RWPE1 (cell line): ENCODE data around the gene FBXO28.
A peak's percentile ranks its signal among the peaks of the same experiment; 100 is the strongest.

Experiments
- CTCF ChIA-PET: fragments of 350-600 bp; sonication (Branson Sonifier 250); formaldehyde crosslinking; extraction: SDS; loops from one replicate; lab custom pipeline; 2021; lab: Yijun Ruan, JAX
- POLR2A ChIA-PET: fragments of 400-600 bp; formaldehyde crosslinking; extraction: SDS; loops from one replicate; lab custom pipeline; 2020; ENCODE audit warnings: antibody characterized with exemption; ENCODE audit not compliant: low non-redundant PET; lab: Yijun Ruan, JAX
- DNase-seq: peaks from one replicate; pipeline ENCODE4 v3.0.0; 2012; ENCODE audit warnings: low spot score
- H3K27ac ChIP-seq: fragments of 450-650 bp; 2 replicates; pipeline ENCODE4 v1.5.1; 2017
- TF ChIP-seq, protein P1 (sequence below): fragments of 450-650 bp; conservative IDR thresholded peaks from 2 replicates; pipeline ENCODE4 v1.5.1; 2017; ENCODE audit warnings: low read depth, mild to moderate bottlenecking

The FBXO28 gene

DNA sequence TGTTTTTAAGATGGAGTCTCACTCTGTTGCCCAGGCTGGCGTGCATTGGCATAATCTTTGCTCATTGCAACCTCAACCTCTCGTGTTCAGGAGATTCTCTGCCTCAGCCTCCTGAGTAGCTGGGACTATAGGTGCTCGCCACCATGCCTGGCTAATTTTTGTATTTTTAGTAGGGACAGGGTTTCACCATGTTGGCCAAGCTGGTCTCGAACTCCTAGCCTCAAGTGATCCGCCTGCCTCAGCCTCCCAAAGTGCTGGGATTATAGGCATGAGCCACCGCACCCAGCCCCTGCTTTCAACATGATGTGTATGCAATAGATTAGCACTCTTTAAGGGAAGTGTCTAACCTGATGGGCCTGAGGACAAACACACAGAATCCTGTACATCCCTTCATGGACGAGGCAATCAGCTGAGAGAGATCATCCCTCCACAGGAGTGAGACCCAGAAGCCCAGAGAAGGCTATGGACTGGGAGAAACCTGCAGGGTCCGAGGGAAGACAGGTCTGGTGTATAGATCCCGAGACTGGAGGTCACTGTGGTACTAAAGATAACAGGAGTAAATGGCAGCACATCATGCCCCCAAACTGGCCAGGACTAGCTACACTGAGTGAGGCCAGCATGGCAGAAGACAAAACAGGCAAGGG is 63.6 kb downstream of the FBXO28 start:
- DNase-seq: no peak
- no peak overlapping the region for H3K27ac ChIP-seq
- CTCF ChIA-PET: interaction anchor here (0.6 to 0.8 kb wide), 2 partner anchors 8 to 527 kb away, joined by 3 read pairs; no protein-coding TSS in a partner anchor
- TF ChIP-seq, protein P1, sequence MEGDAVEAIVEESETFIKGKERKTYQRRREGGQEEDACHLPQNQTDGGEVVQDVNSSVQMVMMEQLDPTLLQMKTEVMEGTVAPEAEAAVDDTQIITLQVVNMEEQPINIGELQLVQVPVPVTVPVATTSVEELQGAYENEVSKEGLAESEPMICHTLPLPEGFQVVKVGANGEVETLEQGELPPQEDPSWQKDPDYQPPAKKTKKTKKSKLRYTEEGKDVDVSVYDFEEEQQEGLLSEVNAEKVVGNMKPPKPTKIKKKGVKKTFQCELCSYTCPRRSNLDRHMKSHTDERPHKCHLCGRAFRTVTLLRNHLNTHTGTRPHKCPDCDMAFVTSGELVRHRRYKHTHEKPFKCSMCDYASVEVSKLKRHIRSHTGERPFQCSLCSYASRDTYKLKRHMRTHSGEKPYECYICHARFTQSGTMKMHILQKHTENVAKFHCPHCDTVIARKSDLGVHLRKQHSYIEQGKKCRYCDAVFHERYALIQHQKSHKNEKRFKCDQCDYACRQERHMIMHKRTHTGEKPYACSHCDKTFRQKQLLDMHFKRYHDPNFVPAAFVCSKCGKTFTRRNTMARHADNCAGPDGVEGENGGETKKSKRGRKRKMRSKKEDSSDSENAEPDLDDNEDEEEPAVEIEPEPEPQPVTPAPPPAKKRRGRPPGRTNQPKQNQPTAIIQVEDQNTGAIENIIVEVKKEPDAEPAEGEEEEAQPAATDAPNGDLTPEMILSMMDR: no peak
- POLR2A ChIA-PET: no interaction called here

DNA sequence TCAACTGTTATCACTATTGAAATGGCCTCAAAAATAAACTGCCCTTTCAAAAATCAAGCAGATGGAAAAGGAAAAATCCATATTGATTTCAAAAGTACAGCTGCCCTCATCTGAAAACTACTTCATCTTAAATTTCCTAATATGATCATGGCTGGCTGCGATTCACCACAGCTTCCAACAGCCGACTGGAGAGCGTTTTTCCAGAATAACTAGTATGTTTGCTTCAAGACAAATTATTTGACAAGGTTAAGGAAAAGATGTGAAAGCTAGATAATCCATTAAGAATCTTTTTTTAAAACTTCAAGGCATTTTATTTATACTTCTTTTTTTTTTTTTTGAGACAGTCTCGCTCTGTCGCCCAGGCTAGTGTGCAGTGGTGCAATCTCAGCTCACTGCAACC is 65.0 kb downstream of the FBXO28 start:
- POLR2A ChIA-PET: no interaction called here
- TF ChIP-seq, protein P1: no peak
- no peak overlapping the region for H3K27ac ChIP-seq
- no peak for DNase-seq
- CTCF ChIA-PET: interaction anchor here (0.6 to 0.8 kb wide), 2 partner anchors 49 to 1222 kb away, joined by 3 to 4 read pairs; no protein-coding TSS in a partner anchor

DNA sequence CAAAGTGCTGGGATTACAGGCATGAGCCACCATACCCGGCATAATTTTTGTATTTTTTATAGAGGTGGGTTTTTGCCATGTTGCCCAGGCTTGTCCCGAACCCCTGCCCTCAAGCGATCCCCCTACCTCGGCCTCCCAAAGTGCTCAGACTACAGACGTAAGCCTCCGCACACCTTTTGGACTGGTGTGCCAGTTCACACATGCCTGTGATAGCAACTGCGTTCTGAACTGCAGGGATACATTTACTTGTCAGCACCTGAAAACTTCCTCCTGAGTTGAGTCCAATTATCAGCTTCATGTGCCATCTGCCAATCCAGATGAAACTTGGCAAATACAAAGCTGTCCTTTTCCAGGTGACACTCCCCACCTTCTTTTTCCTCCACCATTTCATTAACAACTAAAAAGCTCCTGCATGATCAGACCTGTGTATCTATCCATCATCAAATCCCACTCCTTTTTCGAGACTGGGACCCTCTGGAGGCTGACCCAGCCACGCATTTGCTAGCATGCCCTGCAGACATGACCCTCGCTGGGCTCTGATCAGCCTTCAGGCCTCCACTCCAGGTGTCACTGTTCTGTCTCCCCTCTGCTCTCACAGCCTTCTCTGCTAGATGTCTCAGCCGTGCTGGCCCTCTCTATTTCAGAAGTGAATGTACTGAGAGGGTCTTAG is 67.0 kb downstream of the FBXO28 start:
- POLR2A ChIA-PET: no interaction called here
- no peak overlapping the region for H3K27ac ChIP-seq

DNA sequence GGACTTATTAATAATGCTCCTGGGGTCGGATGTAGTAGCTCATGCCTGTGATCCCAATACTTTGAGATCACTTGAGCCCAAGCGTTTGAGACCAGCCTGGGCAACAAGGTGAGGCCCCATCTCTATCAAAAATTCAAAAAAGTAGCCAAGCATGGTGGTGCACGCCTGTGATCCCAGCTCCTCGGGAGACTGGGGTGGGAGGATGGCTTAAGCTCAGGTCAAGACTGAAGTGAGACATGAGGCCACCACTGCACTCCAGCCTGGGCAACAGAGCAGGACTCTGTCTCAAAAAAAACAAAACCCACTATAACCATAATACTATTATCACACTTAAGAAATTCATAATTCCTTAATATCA is 67.5 kb downstream of the FBXO28 start:
- TF ChIP-seq, protein P1: no peak
- CTCF ChIA-PET: interaction anchor here (0.6 to 1.0 kb wide), 2 partner anchors 16 to 58 kb away, joined by 3 read pairs; no protein-coding TSS in a partner anchor
- DNase-seq: no peak
- POLR2A ChIA-PET: no interaction called here
- H3K27ac ChIP-seq: no peak overlapping the region

More for the DNA sequence above, 67.0 kb downstream of the FBXO28 start:
- CTCF ChIA-PET: interaction anchor here (0.6 to 1.0 kb wide), 2 partner anchors 17 to 59 kb away, joined by 3 read pairs; no protein-coding TSS in a partner anchor
- DNase-seq: no peak
- TF ChIP-seq, protein P1: no peak

DNA sequence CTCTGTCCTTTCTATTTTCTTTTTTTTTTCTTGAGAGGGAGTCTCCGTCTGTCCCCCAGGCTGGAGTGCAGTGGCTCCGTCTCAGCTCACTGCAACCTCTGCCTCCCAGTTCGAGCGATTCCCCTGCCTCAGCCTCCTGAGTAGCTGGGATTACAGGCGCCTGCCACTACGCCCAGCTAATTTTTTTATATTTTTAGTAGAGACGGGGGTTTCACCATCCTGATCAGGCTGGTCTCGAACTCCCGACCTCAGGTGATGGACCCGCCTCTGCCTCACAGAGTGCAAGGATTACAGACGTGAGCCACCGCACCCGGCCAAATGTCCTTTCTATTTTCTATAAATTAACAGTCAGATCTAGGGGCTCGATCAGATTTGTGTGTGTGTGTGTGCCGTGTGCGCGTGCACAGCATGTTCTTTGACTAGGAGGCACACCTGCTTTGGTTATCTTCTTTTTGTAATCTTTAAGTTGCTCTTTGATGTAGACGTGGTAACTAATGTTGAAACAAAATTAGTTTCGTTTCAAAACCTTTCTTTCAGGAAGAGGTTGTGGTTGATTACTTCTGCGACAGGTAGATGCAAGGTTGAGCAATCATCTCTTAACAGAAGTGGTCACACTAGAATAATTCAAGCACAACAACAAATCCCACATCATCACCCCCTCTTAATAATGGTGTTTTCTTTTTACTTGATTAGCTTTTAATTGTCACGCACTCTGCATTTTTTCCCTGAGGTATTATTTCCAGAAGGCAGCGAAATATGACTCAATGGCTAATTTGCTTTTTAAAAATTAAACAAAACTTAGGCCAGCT is 68.3 kb downstream of the FBXO28 start:
- TF ChIP-seq, protein P1: no peak
- H3K27ac ChIP-seq: peak overlapping the region; percentile 91
- CTCF ChIA-PET: interaction anchor here (1.0 kb wide), 1 partner anchor 15 kb away, joined by 3 read pairs; no protein-coding TSS in a partner anchor
- POLR2A ChIA-PET: no interaction called here
- peak; percentile 26 for DNase-seq
